Neural progenitor cell (in vitro differentiated cells): ENCODE data around the gene EYS. TPM values are rescaled to one million over a fixed set of nuclear protein-coding genes. Genes with fewer than 3 reads are reported as not detected.

ENCODE experiments used
- DNase-seq: peaks from one replicate; pipeline ENCODE4 v3.0.0-alpha.2; 2016; ENCODE audit warnings: low spot score
- H2AFZ ChIP-seq: fragments of 200-600 bp; sonication (generic); replicated peaks from 2 replicates; pipeline ENCODE4 v1.6.1; 2016; ENCODE audit warnings: antibody characterized with exemption
- H3F3A ChIP-seq: fragments of 200-600 bp; sonication (generic); 2 replicates; pipeline ENCODE4 v1.6.1; 2016; ENCODE audit warnings: antibody characterized with exemption, low read depth
- H3K27ac ChIP-seq: fragments of 200-600 bp; sonication (generic); 2 replicates; pipeline ENCODE4 v1.5.1; 2016; ENCODE audit warnings: mild to moderate bottlenecking
- H3K27me3 ChIP-seq: fragments of 200-600 bp; sonication (generic); 2 replicates; pipeline ENCODE4 v1.6.1; 2016; ENCODE audit warnings: mild to moderate bottlenecking, moderate library complexity
- H3K36me3 ChIP-seq: fragments of 200-600 bp; sonication (generic); 2 replicates; pipeline ENCODE4 v1.5.1; 2016
- H3K4me1 ChIP-seq: fragments of 200-600 bp; sonication (generic); 2 replicates; pipeline ENCODE4 v1.6.1; 2016; ENCODE audit warnings: mixed run types
- H3K4me2 ChIP-seq: fragments of 200-600 bp; sonication (generic); 2 replicates; pipeline ENCODE4 v1.6.1; 2016
- H3K4me3 ChIP-seq: fragments of 200-600 bp; sonication (generic); 2 replicates; pipeline ENCODE4 v1.5.1; 2016
- H3K79me2 ChIP-seq: fragments of 200-600 bp; sonication (generic); 2 replicates; pipeline ENCODE4 v1.6.1; 2016; ENCODE audit warnings: low read depth
- H3K9ac ChIP-seq: fragments of 200-600 bp; sonication (generic); 2 replicates; pipeline ENCODE4 v1.6.1; 2016
- H3K9me3 ChIP-seq: fragments of 200-600 bp; sonication (generic); 2 replicates; pipeline ENCODE4 v1.5.1; 2016; ENCODE audit warnings: low read depth
- H4K20me1 ChIP-seq: fragments of 200-600 bp; sonication (generic); 2 replicates; pipeline ENCODE4 v1.6.1; 2016; ENCODE audit warnings: low read depth
- H3K27ac Mint-ChIP-seq: 3 replicates; pipeline ENCODE4 v1.8.0; 2021; ENCODE audit warnings: mixed read lengths
- H3K27me3 Mint-ChIP-seq: 2 replicates; pipeline ENCODE4 v1.8.0; 2022; ENCODE audit warnings: low read depth, mild to moderate bottlenecking, inconsistent platforms, moderate library complexity, mixed read lengths; ENCODE audit not compliant: insufficient read depth
- H3K36me3 Mint-ChIP-seq: 3 replicates; pipeline ENCODE4 v1.8.0; 2021; ENCODE audit warnings: mixed read lengths
- H3K4me1 Mint-ChIP-seq: 3 replicates; pipeline ENCODE4 v1.8.0; 2021; ENCODE audit warnings: mixed read lengths
- H3K4me3 Mint-ChIP-seq: 3 replicates; pipeline ENCODE4 v1.8.0; 2021; ENCODE audit warnings: mild to moderate bottlenecking, moderate library complexity, mixed read lengths
- H3K9me3 Mint-ChIP-seq: 3 replicates; pipeline ENCODE4 v1.8.0; 2020; ENCODE audit warnings: mixed read lengths
- CTCF ChIP-seq: fragments of 200-600 bp; sonication (generic); IDR thresholded peaks from 2 replicates; pipeline ENCODE4 v1.5.1; 2017; ENCODE audit warnings: antibody characterized with exemption, mild to moderate bottlenecking
- EZH2 ChIP-seq: fragments of 200-600 bp; sonication (generic); IDR thresholded peaks from 2 replicates; pipeline ENCODE4 v1.6.1; 2017; ENCODE audit warnings: antibody characterized with exemption, mild to moderate bottlenecking, moderate library complexity
- EZH2phosphoT487 ChIP-seq: fragments of 200-600 bp; sonication (generic); IDR thresholded peaks from 2 replicates; pipeline ENCODE4 v1.6.1; 2017; ENCODE audit warnings: antibody characterized with exemption
- total RNA-seq: library from RNA; depleted of rRNA; stranded (reverse); fragments of >200 nt; gene quantifications from 2 replicates; pipeline ENCODE4 v1.2.3, GENCODE V29; 2015; ENCODE audit warnings: low replicate concordance

The EYS gene
- total RNA-seq, 1 donor from 2014 or later, result not detected

- no peak overlapping the region for H3K27ac Mint-ChIP-seq
- Histone ChIP-seq H3K27ac (no peak overlapping the region), H3K9me3 (no peaks in the 10 kb centered on the region), H3K4me1 (peaks cover 8% of the 10 kb centered on the region), H4K20me1 (no peaks in the 10 kb centered on the region), H3K79me2 (no peaks in the 10 kb centered on the region), H3K36me3 (no peaks in the 10 kb centered on the region), H3K9ac (no peak overlapping the region), H2AFZ (peak overlapping the region; percentile 57), H3K27me3 (no peaks in the 10 kb centered on the region), H3K4me3 (no peak overlapping the region), H3K4me2 (no peak overlapping the region), H3F3A (no peaks in the 10 kb centered on the region)
- peaks cover 2% of the 10 kb centered on the region for H3K4me1 Mint-ChIP-seq
- no peaks in the 10 kb centered on the region for H3K36me3 Mint-ChIP-seq
- peaks cover 2% of the 10 kb centered on the region for H3K27me3 Mint-ChIP-seq
- H3K4me3 Mint-ChIP-seq, result no peak overlapping the region
- peak; percentile 2 for DNase-seq
- H3K9me3 Mint-ChIP-seq, result no peaks in the 10 kb centered on the region
- TF ChIP-seq EZH2phosphoT487 (no peak), EZH2 (no peak), CTCF (no peak)
Observed at GRCh38 chr6:64084185-64084663, 1622.8 kb downstream of the EYS start.

GRCh38 chr6:64083261-64083660 lies 1623.8 kb downstream of the EYS start:
- Histone ChIP-seq H3K36me3 (no peaks in the 10 kb centered on the region), H3K4me3 (no peak overlapping the region), H3K79me2 (no peaks in the 10 kb centered on the region), H3F3A (no peaks in the 10 kb centered on the region), H3K4me1 (peaks cover 11% of the 10 kb centered on the region), H3K27ac (no peak overlapping the region), H4K20me1 (no peaks in the 10 kb centered on the region), H3K9ac (no peak overlapping the region), H3K4me2 (no peak overlapping the region), H3K27me3 (no peaks in the 10 kb centered on the region), H3K9me3 (no peaks in the 10 kb centered on the region), H2AFZ (no peak overlapping the region)
- Mint-ChIP-seq H3K27ac (no peak overlapping the region), H3K27me3 (peaks cover 2% of the 10 kb centered on the region), H3K36me3 (no peaks in the 10 kb centered on the region), H3K4me3 (no peak overlapping the region), H3K9me3 (no peaks in the 10 kb centered on the region), H3K4me1 (peaks cover 9% of the 10 kb centered on the region)
- no peak for TF ChIP-seq EZH2phosphoT487
- TF ChIP-seq CTCF, result no peak
- TF ChIP-seq EZH2, result no peak
- DNase-seq, result no peak

- peaks cover 25% of the 10 kb centered on the region for H3K4me1 Mint-ChIP-seq
- no peak overlapping the region for H3K27ac Mint-ChIP-seq
- H3K36me3 ChIP-seq, result no peaks in the 10 kb centered on the region
- peaks cover 2% of the 10 kb centered on the region for H3K27me3 Mint-ChIP-seq
- H3K4me3 ChIP-seq, result no peak overlapping the region
- TF ChIP-seq EZH2phosphoT487 (no peak), CTCF (no peak), EZH2 (no peak)
- no peaks in the 10 kb centered on the region for H3F3A ChIP-seq
- no peak for DNase-seq
- no peak overlapping the region for H3K4me2 ChIP-seq
- H2AFZ ChIP-seq, result no peak overlapping the region
- H3K27ac ChIP-seq, result no peak overlapping the region
- no peaks in the 10 kb centered on the region for H3K9me3 ChIP-seq
- no peaks in the 10 kb centered on the region for H3K9me3 Mint-ChIP-seq
- H3K79me2 ChIP-seq, result no peaks in the 10 kb centered on the region
- H4K20me1 ChIP-seq, result no peaks in the 10 kb centered on the region
- no peaks in the 10 kb centered on the region for H3K27me3 ChIP-seq
- no peak overlapping the region for H3K4me3 Mint-ChIP-seq
- no peaks in the 10 kb centered on the region for H3K36me3 Mint-ChIP-seq
- H3K4me1 ChIP-seq, result peaks cover 21% of the 10 kb centered on the region
- H3K9ac ChIP-seq, result no peak overlapping the region
Observed at GRCh38 chr6:64081453-64081852, 1625.6 kb downstream of the EYS start.
